ENCODE data around the gene HTN1. TPM values are rescaled to one million over a fixed set of nuclear protein-coding genes. Genes with fewer than 3 reads are reported as not detected.
"Not testable (repeated sequence)": the region's sequence is repeated elsewhere in the genome, so short reads cannot be mapped to it uniquely, and the experiment has no call there.

HTN1 gene
- total RNA-seq, result not detected

- ATAC-seq; DNase-seq (ENCODE audit: low spot score): not testable (repeated sequence)
These were observed at the start of gene HTN1 for GRCh38 chr4:70050138-70050537. HTN1 (plus strand) TSS chr4:70050438; CDS start chr4:70053077, 2,639 bp downstream.

- ATAC-seq (no peak), DNase-seq (ENCODE audit: low spot score) (no peak)
These were observed 49.5 kb upstream of the HTN1 start for GRCh38 chr4:70000711-70001110.

DNA sequence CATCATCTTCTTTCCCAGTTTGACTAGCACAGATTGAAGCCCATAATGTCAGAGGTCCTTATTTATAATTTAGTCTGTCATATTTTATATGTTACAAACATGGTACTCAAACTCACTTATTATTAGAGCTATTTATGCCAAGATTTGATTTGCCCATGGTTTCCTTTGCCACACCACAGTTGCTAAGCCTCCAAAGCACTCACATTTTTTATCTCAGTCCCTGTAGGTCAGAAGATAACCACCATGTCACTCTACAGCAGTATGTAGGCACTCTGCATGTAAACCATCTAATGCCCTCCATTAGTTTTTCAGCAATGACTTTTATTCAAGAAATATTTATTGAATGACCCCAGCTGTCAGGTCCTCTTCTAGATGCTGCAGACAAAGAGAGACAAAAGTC lies 47.7 kb upstream of the HTN1 start:
- ATAC-seq, result no peak
- DNase-seq (ENCODE audit: low spot score), result no peak

DNA sequence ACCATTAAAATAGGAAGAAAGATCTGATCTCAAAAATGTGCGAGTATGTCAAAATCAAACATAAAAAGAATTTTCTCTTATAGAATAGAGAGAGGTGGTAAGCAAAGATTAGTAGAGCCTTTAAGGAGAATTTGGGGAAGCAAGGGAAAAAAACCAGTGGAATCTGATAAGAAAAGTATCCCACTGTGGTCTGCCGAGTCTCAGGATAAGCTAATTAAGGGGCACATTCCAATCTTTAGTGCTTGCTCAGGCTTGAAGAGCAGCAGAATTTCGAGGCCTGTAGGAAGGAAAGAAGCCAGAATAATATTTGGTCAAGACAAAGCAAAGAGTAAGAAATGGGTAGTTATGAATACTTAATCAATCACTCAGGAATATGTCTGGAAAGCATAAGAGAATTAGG lies 41.5 kb upstream of the HTN1 start:
- no peak for ATAC-seq
- DNase-seq (ENCODE audit: low spot score), result no peak

DNA sequence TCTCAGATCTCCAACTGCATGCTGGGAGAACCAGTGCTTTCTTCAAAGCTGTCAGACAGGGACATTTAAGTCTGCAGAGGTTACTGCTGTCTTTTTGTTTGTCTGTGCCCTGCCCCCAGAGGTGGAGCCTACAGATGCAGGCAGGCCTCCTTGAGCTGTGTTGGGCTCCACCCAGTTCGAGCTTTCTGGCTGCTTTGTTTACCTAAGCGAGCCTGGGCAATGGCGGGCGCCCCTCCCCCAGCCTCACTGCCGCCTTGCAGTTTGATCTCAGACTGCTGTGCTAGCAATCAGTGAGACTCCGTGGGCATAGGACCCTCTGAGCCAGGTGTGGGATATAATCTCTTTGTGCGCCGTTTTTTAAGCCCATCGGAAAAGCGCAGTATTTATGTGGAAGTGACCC lies 31.2 kb upstream of the HTN1 start:
- DNase-seq (ENCODE audit: low spot score); ATAC-seq: not testable (repeated sequence)

DNA sequence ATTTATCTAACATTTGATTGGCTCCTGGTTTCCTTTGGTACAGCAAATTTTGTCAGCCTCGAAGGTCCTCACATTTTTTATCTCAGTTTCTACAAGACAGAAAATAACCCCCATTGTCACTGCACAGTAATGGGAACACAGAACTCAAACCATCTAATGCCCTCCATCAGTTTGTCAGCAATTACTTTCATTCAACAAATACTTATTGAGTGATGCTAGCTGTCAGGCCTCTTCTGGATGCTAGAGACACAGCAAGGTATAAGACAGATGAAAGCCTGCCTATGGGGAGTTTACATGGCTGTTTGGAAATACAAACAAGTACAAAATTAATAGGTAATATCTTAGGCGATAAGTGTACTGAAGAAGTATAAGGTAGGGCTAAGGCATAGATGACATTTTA lies 27.0 kb upstream of the HTN1 start:
- ATAC-seq (no peak), DNase-seq (ENCODE audit: low spot score) (no peak)

DNA sequence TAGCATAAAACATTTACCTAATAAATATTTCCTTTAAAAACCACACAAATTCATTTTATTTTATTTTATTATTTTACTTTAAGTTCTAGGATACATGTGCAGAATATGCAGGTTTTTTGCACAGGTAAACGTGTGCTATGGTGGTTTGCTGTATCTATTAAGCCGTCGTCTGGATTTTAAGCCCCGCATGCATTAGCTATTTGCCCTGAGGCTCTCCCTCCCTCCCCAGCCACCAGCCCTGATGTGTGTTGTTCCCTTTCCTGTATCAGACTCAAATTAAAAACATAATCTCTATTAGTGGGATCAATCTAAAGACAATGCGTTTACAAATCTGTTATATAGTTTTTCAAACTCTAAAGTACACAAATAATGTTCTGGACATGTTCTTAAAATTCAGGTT lies 23.2 kb upstream of the HTN1 start:
- no peak for DNase-seq (ENCODE audit: low spot score)
- ATAC-seq, result no peak

DNA sequence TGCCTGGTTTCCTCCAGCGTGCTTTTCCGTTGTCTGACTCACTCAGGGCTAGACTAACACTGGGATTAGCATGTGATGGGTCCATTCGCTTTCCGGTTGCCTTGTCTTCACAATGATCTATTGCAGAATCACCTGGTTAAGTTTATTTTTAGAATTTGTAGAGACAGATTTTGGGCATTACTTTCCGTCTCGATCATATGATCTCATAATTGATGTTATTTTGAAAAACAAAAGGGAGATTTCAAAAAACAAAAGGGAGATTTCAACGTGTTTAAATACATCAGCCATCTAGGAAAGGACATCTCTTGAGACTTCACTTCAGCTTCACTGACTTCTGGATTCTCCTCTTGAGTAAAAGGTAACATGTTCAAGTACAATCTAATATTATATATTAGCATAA lies 22.1 kb upstream of the HTN1 start, which contains the start of gene HTN3:
Gene HTN3, plus strand, starts transcription at position 301 of the 400 bp plus-strand sequence. CDS start 2,282 bp downstream, outside the sequence.
- not testable (repeated sequence) for ATAC-seq

DNA sequence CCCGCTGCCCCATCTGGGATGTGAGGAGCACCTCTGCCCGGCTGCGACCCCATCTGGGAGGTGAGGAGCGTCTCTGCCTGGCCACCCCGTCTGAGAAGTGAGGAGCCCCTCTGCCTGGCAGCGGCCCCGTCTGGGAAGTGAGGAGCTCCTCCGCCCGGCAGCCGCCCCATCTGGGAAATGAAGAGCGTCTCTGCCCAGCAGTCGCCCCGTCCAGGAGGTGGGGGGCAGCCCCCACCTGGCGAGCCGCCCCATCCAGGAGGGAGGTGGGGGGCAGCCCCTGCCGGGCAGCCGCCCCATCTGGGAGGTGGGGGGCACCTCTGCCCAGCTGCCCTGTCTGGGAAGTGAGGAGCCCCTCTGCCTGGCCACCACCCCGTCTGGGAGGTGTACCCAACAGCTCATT lies 12.7 kb upstream of the HTN1 start:
- not testable (repeated sequence) for DNase-seq (ENCODE audit: low spot score)

More for the DNA sequence above, 22.1 kb upstream of the HTN1 start, which contains the start of gene HTN3:
- DNase-seq (ENCODE audit: low spot score), result not testable (repeated sequence)

DNA sequence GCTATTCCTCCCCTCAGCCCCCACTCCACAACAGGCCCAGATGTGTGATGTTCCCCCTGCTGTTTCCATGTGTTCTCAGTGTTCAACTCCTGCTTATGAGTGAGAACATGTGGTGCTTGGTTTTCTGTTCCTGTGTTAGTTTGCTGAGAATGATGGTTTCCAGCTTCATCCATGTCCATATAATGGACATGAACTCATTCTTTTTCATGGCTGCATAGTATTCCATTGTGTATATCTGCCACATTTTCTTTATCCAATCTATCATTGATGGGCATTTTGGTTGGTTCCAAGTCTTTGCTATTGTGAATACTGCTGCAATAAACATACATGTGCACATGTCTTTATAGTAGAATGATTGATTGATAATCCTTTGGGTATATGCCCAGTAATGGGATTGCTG lies 10.3 kb upstream of the HTN1 start:
- DNase-seq (ENCODE audit: low spot score); ATAC-seq: not testable (repeated sequence)

More for the DNA sequence above, 12.7 kb upstream of the HTN1 start:
- ATAC-seq, result not testable (repeated sequence)

DNA sequence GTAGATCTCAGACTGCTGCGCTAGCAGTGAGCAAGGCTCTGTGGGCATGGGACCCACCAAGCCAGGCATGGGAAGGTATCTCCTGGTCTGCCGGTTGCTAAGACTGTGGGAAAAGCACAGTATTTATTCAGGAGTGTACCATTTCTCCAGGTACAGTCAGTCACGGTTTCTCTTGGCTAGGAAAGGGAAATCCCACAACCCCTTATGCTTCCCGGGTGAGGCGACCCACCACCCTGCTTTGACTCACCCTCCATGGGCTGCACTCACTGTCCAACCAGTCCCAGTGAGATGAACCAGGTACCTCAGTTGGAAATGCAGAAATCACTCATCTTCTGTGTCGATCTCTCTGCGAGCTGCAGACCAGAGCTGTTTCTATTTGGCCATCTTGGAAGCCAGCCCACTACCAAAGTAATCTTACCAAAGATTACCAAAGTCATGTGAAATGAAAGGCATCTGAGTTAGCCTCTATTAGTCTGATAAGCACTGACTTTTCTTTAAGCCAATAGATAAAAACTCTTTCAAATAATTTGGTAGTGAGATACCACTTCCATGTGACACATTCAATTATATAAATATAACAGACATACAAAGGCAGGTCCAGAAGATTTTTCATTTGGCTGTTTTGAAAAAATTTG lies 8.5 kb upstream of the HTN1 start:
- ATAC-seq (no peak), DNase-seq (ENCODE audit: low spot score) (no peak)

GRCh38 chr4:70056534-70056933 lies 6.3 kb downstream of the HTN1 start:
- DNase-seq (ENCODE audit: low spot score); ATAC-seq: not testable (repeated sequence)

GRCh38 chr4:70057651-70058050 lies 7.4 kb downstream of the HTN1 start:
- ATAC-seq (no peak), DNase-seq (ENCODE audit: low spot score) (no peak)

GRCh38 chr4:70059149-70059548 lies 8.9 kb downstream of the HTN1 start:
- no peak for DNase-seq (ENCODE audit: low spot score)
- ATAC-seq, result no peak

DNA sequence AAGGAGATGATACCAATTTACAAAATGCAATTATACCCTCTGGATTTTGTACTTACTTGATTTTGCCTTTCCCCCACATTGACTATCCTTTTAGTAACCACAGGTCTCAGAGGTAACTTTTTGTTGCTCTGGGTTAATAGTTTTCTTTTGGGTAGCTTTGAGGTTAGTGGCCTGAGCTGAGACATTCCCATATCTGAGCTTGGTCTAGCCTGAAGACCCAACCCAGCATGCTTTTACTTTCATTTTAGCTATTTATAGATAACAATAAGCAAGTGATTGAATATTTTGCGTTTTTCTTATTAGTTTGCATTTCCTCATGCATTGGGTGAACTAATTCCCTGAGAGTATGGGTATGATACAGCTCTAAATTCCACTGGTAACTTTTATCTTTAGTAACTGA lies 11.8 kb downstream of the HTN1 start:
- no peak for ATAC-seq
- no peak for DNase-seq (ENCODE audit: low spot score)

- no peak for ATAC-seq
- DNase-seq (ENCODE audit: low spot score), result no peak
These were observed 30.0 kb downstream of the HTN1 start for GRCh38 chr4:70080205-70080604.

DNA sequence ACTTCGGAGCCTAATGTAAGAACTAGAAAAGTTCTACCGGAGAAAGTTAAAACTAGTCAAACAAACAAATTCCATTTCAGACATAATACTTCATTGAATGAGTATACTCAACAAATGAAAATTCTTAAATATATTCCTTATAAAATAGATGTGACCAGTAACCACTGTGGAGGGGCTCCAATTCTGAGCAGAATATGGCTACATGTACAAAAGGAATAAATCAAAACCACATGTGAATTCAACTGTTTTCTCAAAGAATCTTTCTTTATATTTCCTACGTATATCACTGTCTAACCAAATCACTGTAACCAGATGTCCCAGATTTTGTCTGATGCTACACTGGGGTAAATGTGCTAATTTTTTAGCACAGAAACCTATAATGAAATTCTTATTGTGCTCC lies 49.0 kb downstream of the HTN1 start:
- DNase-seq (ENCODE audit: low spot score) (no peak), ATAC-seq (no peak)

Other genes with a start within 250 kb of the HTN1 start
- 11.1 TPM for gene SULT1E1, start 190.3 kb upstream of the HTN1 start, total RNA-seq
- gene CSN1S1, start 119.4 kb upstream of the HTN1 start, total RNA-seq, result not detected
- gene CSN2, start 84.7 kb upstream of the HTN1 start, total RNA-seq, result not detected
- not detected for gene STATH, start 54.5 kb upstream of the HTN1 start, total RNA-seq
- gene HTN3, start 22.0 kb upstream of the HTN1 start, total RNA-seq, result not detected
- not detected for gene PRR27, start 103.8 kb downstream of the HTN1 start, total RNA-seq
- not detected for gene ODAM, start 145.3 kb downstream of the HTN1 start, total RNA-seq
- gene FDCSP, start 175.7 kb downstream of the HTN1 start, total RNA-seq, result not detected
- gene CSN3, start 192.2 kb downstream of the HTN1 start, total RNA-seq, result not detected

Data from left lobe of liver (tissue), 2 donors.